Measurements from ENCODE around the gene PTPN22. TPM values are rescaled to one million over a fixed set of nuclear protein-coding genes. Genes with fewer than 3 reads are reported as not detected.
A peak's percentile ranks its signal among the peaks of the same experiment; 100 is the strongest.

The PTPN22 gene
- total and polyA plus RNA-seq, 9 of the 15 experiments (the other 6 are each of a cell fraction or from before 2014, with no cell fraction given), result 0.45 to 4.6 (median 1.1) TPM

GRCh38 chr1:113904674-113905434 lies 33.3 kb upstream of the PTPN22 start, which contains the start of the genes AP4B1 and DCLRE1B (continued):
- TF ChIP-seq, protein P1, sequence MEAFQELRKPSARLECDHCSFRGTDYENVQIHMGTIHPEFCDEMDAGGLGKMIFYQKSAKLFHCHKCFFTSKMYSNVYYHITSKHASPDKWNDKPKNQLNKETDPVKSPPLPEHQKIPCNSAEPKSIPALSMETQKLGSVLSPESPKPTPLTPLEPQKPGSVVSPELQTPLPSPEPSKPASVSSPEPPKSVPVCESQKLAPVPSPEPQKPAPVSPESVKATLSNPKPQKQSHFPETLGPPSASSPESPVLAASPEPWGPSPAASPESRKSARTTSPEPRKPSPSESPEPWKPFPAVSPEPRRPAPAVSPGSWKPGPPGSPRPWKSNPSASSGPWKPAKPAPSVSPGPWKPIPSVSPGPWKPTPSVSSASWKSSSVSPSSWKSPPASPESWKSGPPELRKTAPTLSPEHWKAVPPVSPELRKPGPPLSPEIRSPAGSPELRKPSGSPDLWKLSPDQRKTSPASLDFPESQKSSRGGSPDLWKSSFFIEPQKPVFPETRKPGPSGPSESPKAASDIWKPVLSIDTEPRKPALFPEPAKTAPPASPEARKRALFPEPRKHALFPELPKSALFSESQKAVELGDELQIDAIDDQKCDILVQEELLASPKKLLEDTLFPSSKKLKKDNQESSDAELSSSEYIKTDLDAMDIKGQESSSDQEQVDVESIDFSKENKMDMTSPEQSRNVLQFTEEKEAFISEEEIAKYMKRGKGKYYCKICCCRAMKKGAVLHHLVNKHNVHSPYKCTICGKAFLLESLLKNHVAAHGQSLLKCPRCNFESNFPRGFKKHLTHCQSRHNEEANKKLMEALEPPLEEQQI (IDR thresholded peaks at IDR 0.05), result peak; percentile 65; the same call in 1 of the 2 replicates
- no peak for TF ChIP-seq ZNF696 (CRISPR knock-in tag; conservative IDR thresholded peaks at IDR 0.05)
- peak; percentile 83 for TF ChIP-seq L3MBTL2 (IDR thresholded peaks at IDR 0.05)
- TF ChIP-seq E2F8 (IDR thresholded peaks at IDR 0.05; ENCODE audit: low read depth, partially characterized antibody), result peak; percentile 93
- no peak for TF ChIP-seq SRSF3 (IDR thresholded peaks at IDR 0.05; ENCODE audit: insufficient read depth, low read length)
- no peak for TF ChIP-seq ZNF75A (CRISPR knock-in tag; IDR thresholded peaks at IDR 0.05)
- no peak for TF ChIP-seq ZNF282 (CRISPR knock-in tag; IDR thresholded peaks at IDR 0.05)
- TF ChIP-seq TRIM24 (IDR thresholded peaks at IDR 0.05), result peak; percentile 56 to 83; a peak in 3 of 4 replicates
- TF ChIP-seq SAFB2 (IDR thresholded peaks at IDR 0.05; ENCODE audit: borderline replicate concordance, low read depth, low read length, severe bottlenecking), result no peak
- 0 out of 2 replicates have a peak, but pooled peaks have one; percentile 14 for TF ChIP-seq MAFG (tag; conservative IDR thresholded peaks at IDR 0.05)
- peak; percentile 94 for TF ChIP-seq VEZF1 (CRISPR knock-in tag; IDR thresholded peaks at IDR 0.05)
- no peak for TF ChIP-seq HBP1 (CRISPR knock-in tag; IDR thresholded peaks at IDR 0.05)
- TF ChIP-seq ZNF280A (IDR thresholded peaks at IDR 0.05; ENCODE audit: low read depth, partially characterized antibody), result no peak
- TF ChIP-seq TAF15 (IDR thresholded peaks at IDR 0.05; ENCODE audit: low read depth, low read length), result no peak

All from K562 (cell line).